Measurements from ENCODE around the gene DNMT3A.

- TF ChIP-seq, protein P1, sequence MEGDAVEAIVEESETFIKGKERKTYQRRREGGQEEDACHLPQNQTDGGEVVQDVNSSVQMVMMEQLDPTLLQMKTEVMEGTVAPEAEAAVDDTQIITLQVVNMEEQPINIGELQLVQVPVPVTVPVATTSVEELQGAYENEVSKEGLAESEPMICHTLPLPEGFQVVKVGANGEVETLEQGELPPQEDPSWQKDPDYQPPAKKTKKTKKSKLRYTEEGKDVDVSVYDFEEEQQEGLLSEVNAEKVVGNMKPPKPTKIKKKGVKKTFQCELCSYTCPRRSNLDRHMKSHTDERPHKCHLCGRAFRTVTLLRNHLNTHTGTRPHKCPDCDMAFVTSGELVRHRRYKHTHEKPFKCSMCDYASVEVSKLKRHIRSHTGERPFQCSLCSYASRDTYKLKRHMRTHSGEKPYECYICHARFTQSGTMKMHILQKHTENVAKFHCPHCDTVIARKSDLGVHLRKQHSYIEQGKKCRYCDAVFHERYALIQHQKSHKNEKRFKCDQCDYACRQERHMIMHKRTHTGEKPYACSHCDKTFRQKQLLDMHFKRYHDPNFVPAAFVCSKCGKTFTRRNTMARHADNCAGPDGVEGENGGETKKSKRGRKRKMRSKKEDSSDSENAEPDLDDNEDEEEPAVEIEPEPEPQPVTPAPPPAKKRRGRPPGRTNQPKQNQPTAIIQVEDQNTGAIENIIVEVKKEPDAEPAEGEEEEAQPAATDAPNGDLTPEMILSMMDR (IDR thresholded peaks at IDR 0.05 in 4 of 5, conservative IDR thresholded peaks at IDR 0.05 in 1 of 5) = no peak
- no peak for TF ChIP-seq POLR2A (IDR thresholded peaks at IDR 0.05)
Observed at GRCh38 chr2:25273985-25274535, 67.7 kb downstream of the DNMT3A start.
